H9 (cell line): ENCODE results near the gene NUP133. TPM values are rescaled to one million over a fixed set of nuclear protein-coding genes. Genes with fewer than 3 reads are reported as not detected.

ENCODE experiments used
- DNase-seq: peaks from one replicate; pipeline ENCODE4 v3.0.0-alpha.2; 2017
- H2AFZ ChIP-seq: one replicate; pipeline ENCODE4 v1.6.1; 2013; ENCODE audit warnings: mild to moderate bottlenecking, low read length, control low read depth, moderate library complexity
- H2AK5ac ChIP-seq: 2 replicates; pipeline ENCODE4 v1.6.1; 2013; ENCODE audit warnings: low read length, control low read depth, mixed read lengths; ENCODE audit not compliant: insufficient read length
- H2BK120ac ChIP-seq: one replicate; pipeline ENCODE4 v1.6.1; 2013; ENCODE audit warnings: low read depth, mild to moderate bottlenecking, low read length, control low read depth, inconsistent platforms; ENCODE audit not compliant: poor library complexity, severe bottlenecking
- H2BK12ac ChIP-seq: 2 replicates; pipeline ENCODE4 v1.6.1; 2013; ENCODE audit warnings: low read length, control low read depth, mixed read lengths, low read depth; ENCODE audit not compliant: insufficient read length
- H2BK15ac ChIP-seq: 2 replicates; pipeline ENCODE4 v1.6.1; 2013; ENCODE audit warnings: low read depth, low read length, control low read depth
- H2BK20ac ChIP-seq: one replicate; pipeline ENCODE4 v1.6.1; 2013; ENCODE audit warnings: low read depth, mild to moderate bottlenecking, low read length, control low read depth, inconsistent platforms; ENCODE audit not compliant: poor library complexity, severe bottlenecking
- H2BK5ac ChIP-seq: 2 replicates; pipeline ENCODE4 v1.6.1; 2013; ENCODE audit warnings: low read length, control low read depth, mixed read lengths; ENCODE audit not compliant: insufficient read length
- H3K14ac ChIP-seq: 2 replicates; pipeline ENCODE4 v1.6.1; 2013; ENCODE audit warnings: low read length, control low read depth; ENCODE audit not compliant: insufficient read depth
- H3K18ac ChIP-seq: 2 replicates; pipeline ENCODE4 v1.6.1; 2013; ENCODE audit warnings: low read depth, mild to moderate bottlenecking, mixed read lengths, low read length, control low read depth; ENCODE audit not compliant: insufficient read length
- H3K23ac ChIP-seq: 2 replicates; pipeline ENCODE4 v1.6.1; 2013; ENCODE audit warnings: low read length, control low read depth, mixed read lengths, low read depth; ENCODE audit not compliant: insufficient read length
- H3K23me2 ChIP-seq: 2 replicates; pipeline ENCODE4 v1.6.1; 2013; ENCODE audit warnings: low read depth, mild to moderate bottlenecking, mixed read lengths, low read length, control low read depth; ENCODE audit not compliant: insufficient read length, poor library complexity, severe bottlenecking
- H3K27ac ChIP-seq: 2 replicates; pipeline ENCODE4 v1.5.1; 2013; ENCODE audit warnings: low read length, control low read depth, mixed read lengths, low read depth; ENCODE audit not compliant: insufficient read length
- H3K27me3 ChIP-seq: 2 replicates; pipeline ENCODE4 v1.6.1; 2013; ENCODE audit warnings: low read length, control low read depth, inconsistent platforms; ENCODE audit not compliant: insufficient read depth
- H3K4ac ChIP-seq: 2 replicates; pipeline ENCODE4 v1.6.1; 2013; ENCODE audit warnings: low read depth, mild to moderate bottlenecking, control low read depth, inconsistent platforms, low read length, moderate library complexity
- H3K4me1 ChIP-seq: 2 replicates; pipeline ENCODE4 v1.6.1; 2013; ENCODE audit warnings: low read length, control low read depth, inconsistent platforms; ENCODE audit not compliant: insufficient read depth
- H3K4me2 ChIP-seq: 2 replicates; pipeline ENCODE4 v1.6.1; 2013; ENCODE audit warnings: low read length, control low read depth, mixed read lengths; ENCODE audit not compliant: insufficient read length, insufficient read depth
- H3K56ac ChIP-seq: 2 replicates; pipeline ENCODE4 v1.6.1; 2013; ENCODE audit warnings: low read depth, mild to moderate bottlenecking, mixed read lengths, low read length, control low read depth; ENCODE audit not compliant: insufficient read length
- H3K79me1 ChIP-seq: 2 replicates; pipeline ENCODE4 v1.6.1; 2013; ENCODE audit warnings: low read depth, mild to moderate bottlenecking, moderate library complexity, low read length, control low read depth, inconsistent platforms; ENCODE audit not compliant: insufficient read depth, poor library complexity, severe bottlenecking
- H3K79me2 ChIP-seq: 2 replicates; pipeline ENCODE4 v1.6.1; 2013; ENCODE audit warnings: low read length, control low read depth, inconsistent platforms; ENCODE audit not compliant: insufficient read depth
- H3K9ac ChIP-seq: 2 replicates; pipeline ENCODE4 v1.6.1; 2013; ENCODE audit warnings: low read length, control low read depth, mixed read lengths; ENCODE audit not compliant: insufficient read length; ENCODE audit errors: extremely low read depth
- H3K9me3 ChIP-seq: one replicate; pipeline ENCODE4 v1.6.1; 2013; ENCODE audit warnings: low read depth, low read length, inconsistent platforms; ENCODE audit not compliant: control insufficient read depth
- H3T11ph ChIP-seq: one replicate; pipeline ENCODE4 v1.6.1; 2013; ENCODE audit warnings: mild to moderate bottlenecking, low read length, control low read depth, inconsistent platforms
- H4K20me1 ChIP-seq: one replicate; pipeline ENCODE4 v1.6.1; 2013; ENCODE audit not compliant: control insufficient read depth, insufficient read length, insufficient read depth
- H4K5ac ChIP-seq: 2 replicates; pipeline ENCODE4 v1.6.1; 2013; ENCODE audit warnings: low read depth, mild to moderate bottlenecking, mixed read lengths, low read length, control low read depth; ENCODE audit not compliant: insufficient read length
- H4K8ac ChIP-seq: replicated peaks from 2 replicates; pipeline ENCODE4 v1.6.1; 2013; ENCODE audit warnings: low read length, control low read depth, mixed read lengths, low read depth; ENCODE audit not compliant: insufficient read length
- H4K91ac ChIP-seq: 2 replicates; pipeline ENCODE4 v1.6.1; 2013; ENCODE audit warnings: low read depth, mild to moderate bottlenecking, moderate library complexity, mixed read lengths, low read length, control low read depth; ENCODE audit not compliant: insufficient read length
- H3K27ac Mint-ChIP-seq, 3 experiments: 2 replicates in 2 of 3; 3 replicates in 1 of 3; pipeline ENCODE4 v1.8.0; 2020 to 2021; ENCODE audit warnings: mixed read lengths in 3 of 3, mild to moderate bottlenecking in 1 of 3, moderate library complexity in 1 of 3
- H3K27me3 Mint-ChIP-seq: 2 replicates; pipeline ENCODE4 v1.8.0; 2021; ENCODE audit warnings: low read depth, mild to moderate bottlenecking, moderate library complexity, mixed read lengths
- H3K36me3 Mint-ChIP-seq, 3 experiments: 2 replicates in 2 of 3; 3 replicates in 1 of 3; pipeline ENCODE4 v1.8.0; 2020 to 2021; ENCODE audit warnings: low read depth in 3 of 3, mixed read lengths in 3 of 3; ENCODE audit not compliant: insufficient read depth in 1 of 3
- H3K4me1 Mint-ChIP-seq, 2 experiments: 2 replicates each; pipeline ENCODE4 v1.8.0; 2020; ENCODE audit warnings: mixed read lengths in 2 of 2
- H3K4me3 Mint-ChIP-seq, 2 experiments: 2 replicates in 1 of 2; 3 replicates in 1 of 2; pipeline ENCODE4 v1.8.0; 2020 to 2021; ENCODE audit warnings: mild to moderate bottlenecking in 2 of 2, mixed read lengths in 2 of 2, moderate library complexity in 1 of 2
- H3K9me3 Mint-ChIP-seq, 2 experiments: 2 replicates in 1 of 2; 3 replicates in 1 of 2; pipeline ENCODE4 v1.8.0; 2020; ENCODE audit warnings: mild to moderate bottlenecking in 2 of 2, mixed read lengths in 2 of 2, moderate library complexity in 1 of 2
- CTCF ChIP-seq: fragments of 200-600 bp; sonication (generic); conservative IDR thresholded peaks from 3 replicates; pipeline ENCODE4 v1.8.0; 2021; ENCODE audit warnings: antibody characterized with exemption, mild to moderate bottlenecking
- WGBS: extraction: QIAGEN DNeasy Blood & Tissue Kit; methylation state at CpG from one replicate; pipeline ENCODE4 v1.1.7; 2013; ENCODE audit warnings: missing lambda C conversion rate, low lambda C conversion rate, mixed read lengths; ENCODE audit not compliant: insufficient read length; ENCODE audit errors: extremely low coverage; 5-methylcytosine and 5-hydroxymethylcytosine counted together
- total RNA-seq: library from RNA; stranded (reverse); gene quantifications from 2 replicates; pipeline ENCODE4 v1.2.1, GENCODE V29; 2021

NUP133 gene
- total RNA-seq, 1 experiment from 2014 or later: 71.3 TPM

GRCh38 chr1:229466887-229467286, 41.3 kb downstream of the NUP133 start:
- no peaks in the 10 kb centered on the region for H3K79me2 ChIP-seq
- H3K23ac ChIP-seq: no peak overlapping the region
- H3K79me1 ChIP-seq: peaks cover 3% of the 10 kb centered on the region
- no peak overlapping the region for H3K18ac ChIP-seq
- no peak overlapping the region for H2BK15ac ChIP-seq
- no peak for TF ChIP-seq CTCF
- no peak overlapping the region for H3K56ac ChIP-seq
- H2AK5ac ChIP-seq: no peak overlapping the region
- no peaks in the 10 kb centered on the region for H3K4me1 Mint-ChIP-seq
- no peak overlapping the region for H4K91ac ChIP-seq
- peaks cover 39 to 81% (median 69%) of the 10 kb centered on the region in 3 experiments; a peak in 6 of 7 replicates for H3K36me3 Mint-ChIP-seq
- no peaks in the 10 kb centered on the region for H3K27me3 ChIP-seq
- H3K27ac Mint-ChIP-seq: no peak overlapping the region
- no peak overlapping the region for H2BK120ac ChIP-seq
- H3K4me2 ChIP-seq: no peak overlapping the region
- no peak overlapping the region for H3K14ac ChIP-seq
- H4K5ac ChIP-seq: no peak overlapping the region
- H3K9me3 Mint-ChIP-seq: no peaks in the 10 kb centered on the region
- no peak overlapping the region for H3K4me3 Mint-ChIP-seq
- DNase-seq: no peak
- H2AFZ ChIP-seq: no peak overlapping the region
- no peak overlapping the region for H3T11ph ChIP-seq
- H3K9ac ChIP-seq: no peak overlapping the region
- H2BK12ac ChIP-seq: no peak overlapping the region
- H3K27me3 Mint-ChIP-seq: no peaks in the 10 kb centered on the region
- no CpG with 5 or more reads among the region's 1 CpG for WGBS
- no peak overlapping the region for H3K27ac ChIP-seq
- H3K4ac ChIP-seq: no peak overlapping the region
- H2BK5ac ChIP-seq: no peak overlapping the region
- no peaks in the 10 kb centered on the region for H4K20me1 ChIP-seq
- H3K4me1 ChIP-seq: no peaks in the 10 kb centered on the region
- H4K8ac ChIP-seq: no peak overlapping the region
- H2BK20ac ChIP-seq: no peak overlapping the region
- H3K23me2 ChIP-seq: no peaks in the 10 kb centered on the region
- no peaks in the 10 kb centered on the region for H3K9me3 ChIP-seq
